D341Med (cell line): ENCODE measurements around the gene TOR1AIP2.

Source experiments
- DNase-seq: peaks from one replicate; pipeline ENCODE4 v3.0.0; 2012; ENCODE audit warnings: low spot score

The TOR1AIP2 gene

DNA sequence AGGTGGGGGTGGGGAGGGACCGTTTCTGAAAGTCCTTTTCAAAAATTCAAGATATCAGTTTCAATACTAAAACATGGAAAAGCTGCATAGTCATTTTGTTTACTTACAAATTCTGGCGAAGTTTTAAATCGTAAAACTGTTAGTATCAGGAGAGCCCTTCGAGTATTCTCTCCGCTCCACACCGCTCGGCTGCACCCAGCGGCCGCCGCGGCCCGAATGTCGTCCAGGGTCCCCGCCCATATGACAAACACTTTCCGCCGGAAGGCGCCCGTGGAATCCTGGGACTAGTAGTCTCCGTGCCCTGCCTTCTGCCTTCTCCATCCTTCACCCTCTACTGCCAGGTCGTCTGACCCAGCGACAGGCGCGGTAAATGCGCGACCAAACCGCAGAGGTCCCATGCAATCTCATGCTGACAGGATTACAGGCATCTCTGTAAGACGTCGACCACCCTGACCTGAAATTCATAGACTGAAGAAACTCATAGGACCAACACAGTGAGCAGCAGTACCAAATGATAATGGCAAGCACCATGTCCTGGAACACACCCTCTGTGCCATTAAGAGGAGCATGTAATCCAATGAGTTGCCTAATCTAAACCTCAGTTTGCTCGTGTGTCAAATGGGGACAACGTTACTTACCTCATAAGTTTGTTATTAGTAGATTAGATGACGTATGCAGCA lies at the start of gene TOR1AIP2:
TOR1AIP2 (minus strand) TSS at position 218 of the 680 bp plus-strand sequence. CDS start 25,138 bp downstream, outside the sequence.
- DNase-seq, result peak; percentile 93

- DNase-seq, result no peak
These were observed 49.2 kb upstream of the TOR1AIP2 start for GRCh38 chr1:179926850-179927205.

GRCh38 chr1:179925922-179926849 lies 48.6 kb upstream of the TOR1AIP2 start:
- DNase-seq, result no peak

GRCh38 chr1:179925302-179925701 lies 47.7 kb upstream of the TOR1AIP2 start:
- no peak for DNase-seq

- DNase-seq, result no peak
These were observed 46.7 kb upstream of the TOR1AIP2 start for GRCh38 chr1:179924268-179924667.

DNA sequence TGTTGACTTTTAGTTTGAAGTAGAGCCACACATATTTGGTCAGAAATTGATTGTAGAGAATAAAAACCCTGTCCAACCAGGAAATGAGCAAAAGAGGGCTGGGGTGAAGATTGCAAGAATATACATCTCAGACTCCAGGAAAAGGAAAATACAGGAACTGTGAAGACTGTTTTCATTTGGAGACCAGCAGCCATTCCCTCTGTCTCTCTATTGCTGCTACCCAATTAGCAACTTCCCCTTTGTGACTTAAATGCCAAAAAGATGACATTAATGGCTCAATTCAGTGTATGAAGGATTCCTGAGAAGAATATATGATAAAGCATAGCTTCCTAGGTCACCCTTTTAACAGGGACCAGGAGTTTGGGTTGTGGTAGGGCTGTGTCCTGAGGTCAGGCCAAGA lies 45.4 kb upstream of the TOR1AIP2 start:
- no peak for DNase-seq

DNA sequence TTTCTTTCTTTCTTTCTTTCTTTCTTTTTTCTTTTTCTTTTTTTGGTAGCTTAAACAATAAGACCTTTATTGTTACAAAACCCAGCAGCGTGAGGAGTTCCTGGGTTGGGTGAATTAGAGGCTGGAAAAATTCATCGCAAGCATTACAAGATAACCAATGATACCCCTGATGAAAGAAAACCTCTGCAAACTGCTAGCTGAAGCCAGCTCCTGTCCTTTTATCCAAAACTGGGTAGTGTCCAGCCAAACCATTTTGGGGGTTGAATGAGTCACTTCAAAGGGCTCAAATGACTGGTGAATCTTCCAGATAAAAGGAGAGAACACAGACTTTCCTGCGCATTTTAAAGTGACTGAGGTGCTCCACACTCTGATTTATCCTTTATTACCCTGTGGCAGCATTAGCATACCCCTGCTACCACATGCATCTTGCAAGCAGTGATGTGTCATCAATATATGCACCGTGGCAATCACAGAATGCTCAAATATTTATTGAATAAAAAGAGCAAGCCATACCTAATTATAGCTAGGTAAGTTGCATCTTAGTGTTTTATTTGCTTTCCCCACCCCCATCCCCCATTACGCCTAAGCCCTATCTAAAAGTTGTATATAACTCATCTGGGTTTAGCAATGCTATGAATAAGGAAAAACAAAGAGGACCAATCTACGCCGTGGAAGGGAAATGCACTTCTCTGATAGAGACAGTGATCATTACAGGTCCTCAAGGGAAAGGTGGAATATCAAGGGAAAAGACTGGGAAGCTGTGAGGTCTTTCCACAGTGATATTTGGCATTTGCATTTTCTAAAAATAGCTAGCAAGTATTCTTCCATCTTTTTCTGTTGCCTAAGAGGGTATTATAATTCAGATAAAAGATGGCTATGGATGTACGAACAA lies 44.6 kb upstream of the TOR1AIP2 start:
- no peak for DNase-seq

GRCh38 chr1:179921472-179921871 lies 43.9 kb upstream of the TOR1AIP2 start:
- DNase-seq, result no peak

DNA sequence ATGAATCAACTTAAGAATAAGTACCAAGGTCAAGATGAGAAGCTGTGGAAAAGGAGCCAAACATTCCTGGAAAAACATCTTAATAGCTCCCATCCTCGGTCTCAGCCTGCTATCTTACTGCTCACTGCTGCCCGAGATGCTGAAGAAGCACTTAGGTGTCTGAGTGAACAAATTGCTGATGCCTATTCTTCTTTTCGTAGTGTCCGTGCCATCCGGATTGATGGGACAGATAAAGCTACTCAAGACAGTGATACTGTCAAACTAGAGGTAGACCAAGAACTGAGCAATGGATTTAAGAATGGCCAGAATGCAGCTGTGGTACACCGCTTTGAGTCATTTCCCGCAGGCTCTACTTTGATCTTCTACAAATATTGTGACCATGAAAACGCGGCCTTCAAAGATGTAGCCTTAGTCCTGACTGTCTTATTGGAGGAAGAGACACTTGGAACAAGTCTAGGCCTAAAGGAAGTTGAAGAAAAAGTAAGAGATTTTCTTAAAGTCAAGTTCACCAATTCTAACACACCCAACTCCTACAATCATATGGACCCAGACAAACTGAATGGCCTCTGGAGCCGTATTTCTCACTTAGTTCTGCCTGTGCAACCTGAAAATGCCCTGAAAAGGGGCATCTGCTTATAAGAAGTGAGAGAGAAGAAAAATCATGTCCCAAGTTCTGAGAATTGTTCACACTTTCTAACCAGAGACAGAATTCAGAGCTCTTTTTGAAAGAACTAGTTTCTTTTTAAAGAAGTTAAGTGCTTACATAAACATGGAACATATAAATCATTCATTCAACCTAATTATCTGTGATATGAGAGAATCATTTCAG lies 40.2 kb upstream of the TOR1AIP2 start:
- no peak for DNase-seq

GRCh38 chr1:179911812-179912211 lies 34.2 kb upstream of the TOR1AIP2 start:
- no peak for DNase-seq

- no peak for DNase-seq
These were observed 33.3 kb upstream of the TOR1AIP2 start for GRCh38 chr1:179910934-179911333.

DNA sequence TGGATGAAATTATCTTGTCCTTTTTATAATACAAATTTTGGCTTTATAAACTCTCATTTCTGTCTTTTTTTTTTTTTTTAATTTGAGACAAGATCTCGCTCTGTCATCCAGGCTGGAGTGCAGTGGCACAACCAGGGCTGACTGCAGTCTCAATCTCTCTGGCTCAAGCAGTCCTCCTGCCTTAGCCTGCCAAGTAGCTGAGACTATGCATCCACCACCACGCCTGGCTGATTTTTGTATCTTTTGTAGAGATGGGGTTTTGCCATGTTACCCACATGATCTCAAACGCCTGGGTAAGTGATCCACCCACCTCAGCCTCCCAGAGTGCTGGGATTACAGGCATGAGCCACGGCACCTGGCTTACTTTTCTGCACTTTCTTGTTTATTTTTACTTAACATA lies 12.0 kb upstream of the TOR1AIP2 start:
- no peak for DNase-seq

DNA sequence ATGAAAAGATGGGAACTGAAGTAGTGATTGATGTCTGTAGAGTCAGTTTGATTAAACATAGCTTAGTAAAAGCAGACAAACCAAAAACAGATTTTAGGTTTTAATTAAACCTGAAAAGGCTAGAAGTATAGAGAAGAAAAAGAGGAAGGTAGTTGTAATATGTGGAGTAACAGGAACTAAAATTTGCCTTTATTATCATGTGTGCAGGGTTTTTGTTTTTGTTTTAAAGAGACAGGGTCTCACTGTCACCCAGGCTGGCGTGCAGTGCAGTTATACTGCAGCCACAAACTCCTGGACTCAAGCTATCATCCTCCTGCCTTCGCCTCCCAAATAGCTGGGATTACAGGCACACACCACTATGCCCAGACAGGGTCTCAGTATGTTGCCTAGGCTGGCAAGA lies 10.5 kb upstream of the TOR1AIP2 start:
- no peak for DNase-seq

GRCh38 chr1:179883745-179884138 lies 6.1 kb upstream of the TOR1AIP2 start:
- DNase-seq, result no peak

GRCh38 chr1:179883040-179883744 lies 5.6 kb upstream of the TOR1AIP2 start:
- peak; percentile 84 for DNase-seq

DNA sequence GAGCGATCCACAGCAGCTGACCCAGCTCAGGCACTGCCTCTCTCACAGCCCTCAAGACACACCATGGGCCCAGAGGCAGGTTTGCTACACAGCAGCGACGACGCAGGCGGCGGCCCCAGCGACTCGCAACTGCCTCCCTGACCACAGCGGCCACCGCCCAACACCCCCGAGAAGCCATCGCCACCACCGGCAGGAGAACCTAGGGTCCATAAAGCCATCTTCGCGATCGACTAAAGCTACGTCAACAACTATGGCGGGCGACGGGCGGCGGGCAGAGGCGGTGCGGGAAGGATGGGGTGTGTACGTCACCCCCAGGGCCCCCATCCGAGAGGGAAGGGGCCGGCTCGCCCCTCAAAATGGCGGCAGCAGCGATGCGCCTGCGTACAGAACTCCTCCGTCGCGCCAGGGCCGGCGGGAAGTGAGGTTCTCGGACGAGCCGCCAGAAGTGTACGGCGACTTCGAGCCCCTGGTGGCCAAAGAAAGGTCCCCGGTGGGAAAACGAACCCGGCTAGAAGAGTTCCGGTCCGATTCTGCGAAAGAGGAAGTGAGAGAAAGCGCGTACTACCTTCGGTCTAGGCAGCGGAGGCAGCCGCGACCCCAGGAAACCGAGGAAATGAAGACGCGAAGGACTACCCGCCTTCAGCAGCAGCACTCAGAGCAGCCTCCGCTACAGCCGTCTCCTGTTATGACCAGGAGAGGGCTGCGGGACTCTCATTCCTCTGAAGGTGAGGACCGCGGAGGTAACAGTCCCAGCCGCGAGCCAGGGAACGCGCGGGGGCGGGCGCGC lies 4.8 kb upstream of the TOR1AIP2 start, which contains the start of gene TOR1AIP1:
TOR1AIP1 (plus strand) TSS at position 33 of the 787 bp plus-strand sequence; CDS start at position 251, 218 bp downstream.
- DNase-seq, result peak; percentile 97

DNA sequence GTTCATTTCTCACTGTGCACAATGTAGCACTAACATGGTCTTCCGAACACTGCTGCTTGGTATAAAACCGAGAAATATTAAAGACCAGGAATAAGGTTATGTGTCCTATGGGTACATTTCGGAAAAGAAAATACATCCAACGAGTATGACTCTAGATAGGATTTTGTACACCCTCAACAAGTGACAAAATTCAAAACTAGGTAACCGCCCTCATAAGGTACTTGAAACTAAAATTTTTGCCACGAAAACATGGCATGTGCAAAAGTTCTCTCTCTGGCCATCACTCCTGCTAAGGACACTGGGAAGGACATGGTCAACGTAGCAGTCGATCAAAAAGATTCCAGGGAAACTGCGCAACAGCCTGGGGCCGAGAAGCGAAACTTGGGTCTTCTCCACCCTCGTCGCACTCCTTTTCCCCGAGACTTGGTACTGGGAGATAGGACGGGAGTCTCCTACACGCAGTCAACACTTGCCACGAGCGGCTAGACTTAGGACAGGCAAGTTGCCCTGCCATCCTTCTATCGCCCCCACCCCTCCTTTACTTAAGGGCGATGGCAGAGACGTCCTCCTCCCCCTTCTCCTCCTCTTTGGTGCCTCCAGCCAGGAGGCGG lies 4.1 kb upstream of the TOR1AIP2 start:
- DNase-seq, result peak; percentile 82

DNA sequence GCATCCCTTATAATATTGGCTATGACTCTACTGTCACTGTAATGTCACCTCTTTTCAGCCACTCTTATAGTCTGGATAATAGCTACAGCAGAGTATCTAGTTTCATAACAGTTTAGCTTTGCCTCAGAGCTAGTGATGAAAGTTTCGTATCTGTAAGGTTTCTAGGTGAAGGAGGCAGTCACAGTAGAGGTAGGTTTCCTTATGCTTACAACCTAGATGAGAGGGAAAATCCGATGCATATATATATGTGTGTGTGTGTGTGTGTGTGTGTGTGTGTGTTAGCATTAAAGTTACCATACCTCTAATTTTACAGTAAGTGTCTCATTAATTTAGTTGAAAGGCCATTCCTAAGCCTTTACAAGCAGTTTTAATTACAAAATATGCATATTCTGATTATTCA lies 2.2 kb upstream of the TOR1AIP2 start:
- DNase-seq, result no peak

DNA sequence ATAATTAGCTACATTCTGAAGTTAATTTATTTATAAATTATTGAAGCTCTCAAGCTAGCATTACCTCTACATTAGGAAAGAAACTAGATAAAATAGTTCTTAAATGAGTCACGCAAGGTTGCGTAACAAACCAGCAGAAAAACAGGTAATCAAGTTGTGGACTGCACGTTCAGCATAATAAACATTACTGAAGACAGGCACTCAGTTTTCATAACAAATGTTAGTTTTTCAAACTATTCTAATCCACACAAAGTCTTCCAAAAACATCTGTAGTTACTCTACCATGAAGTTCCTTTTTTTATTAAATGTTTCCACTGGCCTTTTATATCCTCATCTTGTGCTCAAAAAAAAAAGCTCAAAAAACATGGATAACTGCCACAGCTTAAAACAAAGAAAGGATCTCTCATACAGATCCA lies 1.3 kb downstream of the TOR1AIP2 start:
- no peak for DNase-seq
